Caco-2 (cell line): ENCODE measurements around the gene ADAMTS15. TPM values are rescaled to one million over a fixed set of nuclear protein-coding genes. Genes with fewer than 3 reads are reported as not detected.

Source experiments
- BruUV-seq: library from RNA; stranded (reverse); fragments of 400-500 nt; replicated peaks from 2 replicates; lab custom pipeline; 2021; lab: Mats Ljungman, UMichigan
- CTCF ChIA-PET: fragments of 300-600 bp; sonication (Branson Sonifier 250); formaldehyde crosslinking; loops from one replicate; lab custom pipeline; 2022; ENCODE audit warnings: antibody characterized with exemption; lab: Charles Lee
- POLR2A ChIA-PET: fragments of 300-600 bp; sonication (Branson Sonifier 250); formaldehyde crosslinking; loops from one replicate; lab custom pipeline; 2022; ENCODE audit warnings: antibody characterized with exemption; lab: Charles Lee
- DNase-seq, 2 experiments: peaks; one replicate each; pipeline versions ENCODE4 v3.0.0 to v3.0.0-alpha.2; 2020 to 2022
- H3K27me3 ChIP-seq: replicated peaks from 2 replicates; pipeline ENCODE4 v1.6.0; 2011; ENCODE audit warnings: low read length; ENCODE audit not compliant: control insufficient read depth, insufficient read depth
- H3K36me3 ChIP-seq: 2 replicates; pipeline ENCODE4 v1.5.1; 2011; ENCODE audit warnings: low read length; ENCODE audit not compliant: control insufficient read depth, insufficient read depth
- H3K4me1 ChIP-seq: fragments of 250-450 bp; sonication (Bioruptor Pico); 2 replicates; pipeline ENCODE4 v1.5.1; 2020; ENCODE audit warnings: mild to moderate bottlenecking
- H3K4me3 ChIP-seq: 2 replicates; pipeline ENCODE4 v1.5.1; 2011; ENCODE audit warnings: low read depth, mild to moderate bottlenecking, control low read depth, low read length
- H3K9me3 ChIP-seq: fragments of 250-450 bp; sonication (Bioruptor Pico); 2 replicates; pipeline ENCODE4 v1.5.1; 2020; ENCODE audit warnings: mild to moderate bottlenecking, moderate library complexity
- H3K27ac Mint-ChIP-seq: one replicate; pipeline ENCODE4 v1.8.0; 2022; ENCODE audit warnings: mixed read lengths; ENCODE audit not compliant: unreplicated experiment
- H3K27me3 Mint-ChIP-seq: one replicate; pipeline ENCODE4 v1.8.0; 2022; ENCODE audit warnings: mixed read lengths; ENCODE audit not compliant: insufficient read depth, unreplicated experiment
- H3K36me3 Mint-ChIP-seq: one replicate; pipeline ENCODE4 v1.8.0; 2022; ENCODE audit warnings: mild to moderate bottlenecking, mixed read lengths; ENCODE audit not compliant: insufficient read depth, unreplicated experiment
- H3K4me1 Mint-ChIP-seq: one replicate; pipeline ENCODE4 v1.8.0; 2022; ENCODE audit warnings: low read depth, mixed read lengths; ENCODE audit not compliant: unreplicated experiment
- H3K4me3 Mint-ChIP-seq: one replicate; pipeline ENCODE4 v1.8.0; 2022; ENCODE audit warnings: mild to moderate bottlenecking, moderate library complexity, mixed read lengths; ENCODE audit not compliant: unreplicated experiment
- H3K9me3 Mint-ChIP-seq: one replicate; pipeline ENCODE4 v1.8.0; 2022; ENCODE audit warnings: mixed read lengths; ENCODE audit not compliant: unreplicated experiment
- CTCF ChIP-seq, 2 experiments: fragments of 200-600 bp in 1 of 2; IDR thresholded peaks; 1 replicate in 1 of 2; 2 replicates in 1 of 2; pipeline versions ENCODE4 v1.5.1 to v1.8.0; 2011 to 2022; ENCODE audit warnings: antibody characterized with exemption in 1 of 2, control low read depth in 1 of 2, inconsistent platforms in 1 of 2, low read depth in 1 of 2, low read length in 1 of 2, mild to moderate bottlenecking in 1 of 2, moderate library complexity in 1 of 2; ENCODE audit not compliant: insufficient read depth in 1 of 2, severe bottlenecking in 1 of 2, unreplicated experiment in 1 of 2
- intact Hi-C: fragments of 100-400 bp; cut with micrococcal nuclease; formaldehyde crosslinking; loops from one replicate; pipeline ENCODE4 v1.10.0; 2022; ENCODE audit not compliant: unreplicated experiment
- total RNA-seq: library from RNA; stranded (reverse); gene quantifications from 2 replicates; pipeline ENCODE4 v1.2.3, GENCODE V29; 2022

ADAMTS15 gene
- total RNA-seq, 1 experiment from 2014 or later: 0.20 TPM

DNA sequence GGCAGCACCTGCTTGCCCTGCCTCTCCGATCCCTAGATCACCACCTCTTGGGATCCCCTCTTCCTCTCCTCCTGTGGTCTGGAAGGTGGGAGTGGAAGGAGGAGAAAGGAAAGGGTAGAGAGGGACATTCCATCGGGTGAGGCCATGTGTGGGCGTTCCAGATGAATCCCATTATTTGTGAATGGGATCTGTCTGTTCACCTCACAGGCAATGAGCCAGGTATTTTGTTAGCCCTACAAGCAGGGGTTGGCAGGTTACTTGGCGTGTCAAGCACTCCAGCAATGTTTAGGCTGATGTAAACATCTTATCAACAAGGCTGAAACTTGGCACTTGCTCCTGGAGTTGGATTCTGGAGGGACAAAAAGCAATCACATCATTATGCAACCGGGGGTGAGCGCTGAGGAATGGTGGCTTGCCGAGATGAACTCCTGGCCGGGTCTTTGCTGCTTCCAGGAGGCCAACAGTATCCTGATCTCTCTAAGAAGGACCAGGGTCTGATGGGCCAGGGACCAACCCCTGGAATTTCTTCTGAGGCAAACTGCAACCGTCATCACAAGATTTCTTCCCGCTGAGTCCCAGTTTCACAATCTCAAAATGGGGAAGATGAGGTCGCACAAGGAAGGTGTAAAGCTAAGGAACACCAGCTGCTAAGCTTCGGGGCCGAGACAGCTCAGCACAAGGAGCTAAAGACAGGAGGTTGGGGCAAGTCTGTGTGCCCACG is 27.8 kb upstream of the ADAMTS15 start:
- no peaks in the 10 kb centered on the region for H3K36me3 ChIP-seq
- H3K27ac Mint-ChIP-seq: no peak overlapping the region
- H3K4me1 ChIP-seq: no peaks in the 10 kb centered on the region
- ChIA-PET CTCF (no interaction called here), POLR2A (no interaction called here)
- H3K9me3 ChIP-seq: no peaks in the 10 kb centered on the region
- peaks cover 25% of the 10 kb centered on the region for H3K27me3 Mint-ChIP-seq
- no peak overlapping the region for H3K4me3 Mint-ChIP-seq
- no peak for DNase-seq
- no peak overlapping the region for H3K4me3 ChIP-seq
- BruUV-seq: no TSS peak
- no peak for TF ChIP-seq CTCF (IDR thresholded peaks at IDR 0.05; ENCODE audit: insufficient read depth in 1 of 2, low read depth in 1 of 2, low read length in 1 of 2, severe bottlenecking in 1 of 2, unreplicated experiment in 1 of 2)
- H3K9me3 Mint-ChIP-seq: no peaks in the 10 kb centered on the region
- intact Hi-C loops: no loop called here
- no peaks in the 10 kb centered on the region for H3K36me3 Mint-ChIP-seq
- H3K4me1 Mint-ChIP-seq: no peaks in the 10 kb centered on the region
- H3K27me3 ChIP-seq: peaks cover 5% of the 10 kb centered on the region

DNA sequence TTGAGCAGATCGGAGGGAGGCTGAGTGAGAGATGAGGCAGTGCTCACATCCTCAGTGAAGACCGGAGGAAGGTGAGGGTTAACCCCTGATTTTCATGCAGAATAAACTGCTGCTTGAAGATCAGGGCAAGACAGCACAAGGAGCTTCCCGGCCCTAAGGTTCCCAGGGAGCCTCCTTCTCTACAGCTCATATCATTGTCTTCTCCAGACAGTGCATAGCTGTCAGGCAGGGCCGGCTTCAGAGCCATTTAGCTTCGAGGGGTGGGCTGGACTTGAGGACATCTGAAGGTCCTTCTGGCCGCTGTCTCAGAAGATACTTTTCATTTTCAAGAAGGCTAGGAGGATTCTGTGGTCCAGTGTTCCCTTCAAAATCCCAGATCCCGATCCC is 27.3 kb upstream of the ADAMTS15 start:
- POLR2A ChIA-PET: no interaction called here
- Mint-ChIP-seq H3K27ac (no peak overlapping the region), H3K27me3 (peaks cover 27% of the 10 kb centered on the region), H3K4me1 (no peaks in the 10 kb centered on the region), H3K4me3 (no peak overlapping the region), H3K9me3 (no peaks in the 10 kb centered on the region), H3K36me3 (no peaks in the 10 kb centered on the region)
- Histone ChIP-seq H3K27me3 (peaks cover 7% of the 10 kb centered on the region), H3K9me3 (no peaks in the 10 kb centered on the region), H3K4me1 (no peaks in the 10 kb centered on the region), H3K36me3 (no peaks in the 10 kb centered on the region), H3K4me3 (no peak overlapping the region)
- intact Hi-C loops: no loop called here
- BruUV-seq: no TSS peak
- TF ChIP-seq CTCF (IDR thresholded peaks at IDR 0.05; ENCODE audit: insufficient read depth in 1 of 2, low read depth in 1 of 2, low read length in 1 of 2, severe bottlenecking in 1 of 2, unreplicated experiment in 1 of 2): no peak
- DNase-seq: no peak
- CTCF ChIA-PET: no interaction called here

- no peaks in the 10 kb centered on the region for H3K36me3 ChIP-seq
- DNase-seq: no peak
- Mint-ChIP-seq H3K36me3 (no peaks in the 10 kb centered on the region), H3K27me3 (peaks cover 32% of the 10 kb centered on the region), H3K27ac (no peak overlapping the region), H3K4me1 (no peaks in the 10 kb centered on the region), H3K9me3 (no peaks in the 10 kb centered on the region), H3K4me3 (no peak overlapping the region)
- intact Hi-C loops: no loop called here
- TF ChIP-seq CTCF (IDR thresholded peaks at IDR 0.05; ENCODE audit: insufficient read depth in 1 of 2, low read depth in 1 of 2, low read length in 1 of 2, severe bottlenecking in 1 of 2, unreplicated experiment in 1 of 2): no peak
- no peak overlapping the region for H3K4me3 ChIP-seq
- BruUV-seq: no TSS peak
- CTCF ChIA-PET: no interaction called here
- peaks cover 11% of the 10 kb centered on the region for H3K27me3 ChIP-seq
- POLR2A ChIA-PET: no interaction called here
- H3K9me3 ChIP-seq: no peaks in the 10 kb centered on the region
- no peaks in the 10 kb centered on the region for H3K4me1 ChIP-seq
Measured at GRCh38 chr11:130421697-130422096, 26.7 kb upstream of the ADAMTS15 start.
